HG03135 (cell line): Measurements from ENCODE around the gene TDRD1.
"Not testable (repeated sequence)": the region's sequence is repeated elsewhere in the genome, so short reads cannot be mapped to it uniquely, and the experiment has no call there.

ENCODE experiments used
- ATAC-seq: cut with Tn5 transposase; IDR thresholded peaks from one replicate; pipeline ENCODE4 v1.9.1; 2021; ENCODE audit warnings: mild to moderate bottlenecking, moderate library complexity; ENCODE audit not compliant: unreplicated experiment

Gene TDRD1

GRCh38 chr10:114179148-114179547 is at the start of gene TDRD1:
TSS of gene TDRD1 (plus strand) at chr10:114179353. CDS start at chr10:114187832, 8,479 bp downstream.
- ATAC-seq, result no peak

GRCh38 chr10:114131094-114131493 is 48.1 kb upstream of the TDRD1 start:
- ATAC-seq, result no peak

- no peak for ATAC-seq
Observed at GRCh38 chr10:114135476-114135875, 43.7 kb upstream of the TDRD1 start.

- ATAC-seq, result no peak
Observed at GRCh38 chr10:114138581-114138980, 40.6 kb upstream of the TDRD1 start.

GRCh38 chr10:114140036-114140435 is 39.1 kb upstream of the TDRD1 start:
- no peak for ATAC-seq

GRCh38 chr10:114140827-114141226 is 38.3 kb upstream of the TDRD1 start:
- not testable (repeated sequence) for ATAC-seq

GRCh38 chr10:114142018-114142417 is 37.1 kb upstream of the TDRD1 start:
- no peak for ATAC-seq

- no peak for ATAC-seq
Observed at GRCh38 chr10:114143160-114143559, 36.0 kb upstream of the TDRD1 start.

- not testable (repeated sequence) for ATAC-seq
Observed at GRCh38 chr10:114149476-114149875, 29.7 kb upstream of the TDRD1 start.

- ATAC-seq, result no peak
Observed at GRCh38 chr10:114151486-114151885, 27.7 kb upstream of the TDRD1 start.

GRCh38 chr10:114151892-114152291 is 27.3 kb upstream of the TDRD1 start:
- no peak for ATAC-seq

- ATAC-seq, result no peak
Observed at GRCh38 chr10:114157912-114158311, 21.2 kb upstream of the TDRD1 start.

- no peak for ATAC-seq
Observed at GRCh38 chr10:114163062-114163461, 16.1 kb upstream of the TDRD1 start.

GRCh38 chr10:114166043-114166442 is 13.1 kb upstream of the TDRD1 start:
- ATAC-seq, result no peak

GRCh38 chr10:114166494-114166893 is 12.7 kb upstream of the TDRD1 start:
- no peak for ATAC-seq

GRCh38 chr10:114167985-114168384 is 11.2 kb upstream of the TDRD1 start:
- no peak for ATAC-seq

- no peak for ATAC-seq
Observed at GRCh38 chr10:114168450-114169009, 10.6 kb upstream of the TDRD1 start.

- no peak for ATAC-seq
Observed at GRCh38 chr10:114172216-114172615, 6.9 kb upstream of the TDRD1 start.

- no peak for ATAC-seq
Observed at GRCh38 chr10:114172776-114173602, 6.2 kb upstream of the TDRD1 start.

- peak; percentile 2 for ATAC-seq
Observed at GRCh38 chr10:114173603-114173920, 5.6 kb upstream of the TDRD1 start.

- peak; percentile 100 for ATAC-seq
Observed at GRCh38 chr10:114173921-114174694, 5.0 kb upstream of the TDRD1 start, which contains the start of gene CCDC186. TSS of gene CCDC186 (minus strand) at chr10:114174203. CDS start at chr10:114163268, 10,935 bp downstream.
